WERI-Rb-1 (cell line): ENCODE results near the gene TMEM238L.

Experiments
- DNase-seq: peaks from one replicate; pipeline ENCODE4 v3.0.0-alpha.2; 2020
- H3K27ac ChIP-seq: fragments of 250-450 bp; sonication (Bioruptor Pico); 2 replicates; pipeline ENCODE4 v1.5.1; 2020; ENCODE audit warnings: mild to moderate bottlenecking, moderate library complexity
- H3K27me3 ChIP-seq: fragments of 250-450 bp; sonication (Bioruptor Pico); 2 replicates; pipeline ENCODE4 v1.5.1; 2021; ENCODE audit warnings: mild to moderate bottlenecking, low read depth, moderate library complexity; ENCODE audit not compliant: insufficient read depth, severe bottlenecking
- H3K36me3 ChIP-seq: fragments of 250-450 bp; sonication (Bioruptor Pico); 2 replicates; pipeline ENCODE4 v1.5.1; 2020; ENCODE audit warnings: mild to moderate bottlenecking, moderate library complexity
- H3K4me3 ChIP-seq: 2 replicates; pipeline ENCODE4 v1.5.1; 2011; ENCODE audit warnings: low read depth, mild to moderate bottlenecking, control low read depth, low read length
- H3K9me3 ChIP-seq: fragments of 250-450 bp; sonication (Bioruptor Pico); 2 replicates; pipeline ENCODE4 v1.5.1; 2021; ENCODE audit warnings: mild to moderate bottlenecking, moderate library complexity; ENCODE audit not compliant: severe bottlenecking
- CTCF ChIP-seq: IDR thresholded peaks from 2 replicates; pipeline ENCODE4 v1.5.1; 2011; ENCODE audit warnings: low read depth, mild to moderate bottlenecking, control low read depth, inconsistent platforms, low read length

Gene TMEM238L

DNA sequence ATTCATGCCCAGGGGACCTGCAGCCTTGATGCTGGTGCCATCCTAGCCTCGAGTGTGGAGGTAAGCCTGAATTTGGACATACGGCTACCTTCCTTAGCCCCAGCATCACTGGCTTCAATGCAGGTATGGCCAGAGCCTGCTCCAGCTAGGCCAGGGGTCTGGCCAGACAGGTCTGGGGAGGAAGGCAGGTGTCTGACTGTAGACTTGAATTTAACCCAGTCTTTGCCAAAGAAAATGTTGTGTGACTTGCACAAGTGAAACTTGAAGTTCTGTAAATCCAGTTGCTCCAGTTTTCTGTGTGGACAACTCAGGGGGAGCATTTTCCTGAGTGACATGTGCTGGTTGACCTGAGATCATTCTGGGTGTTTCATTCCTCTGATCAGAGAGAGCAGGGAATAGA, 32.8 kb downstream of the TMEM238L start:
- no peak overlapping the region for H3K4me3 ChIP-seq
- H3K36me3 ChIP-seq, result no peaks in the 10 kb centered on the region
- H3K27ac ChIP-seq, result no peak overlapping the region
- H3K9me3 ChIP-seq, result peaks cover 10% of the 10 kb centered on the region
- TF ChIP-seq CTCF, result no peak
- no peaks in the 10 kb centered on the region for H3K27me3 ChIP-seq
- no peak for DNase-seq

GRCh38 chr17:10769840-10770239, 34.1 kb downstream of the TMEM238L start:
- DNase-seq, result no peak
- Histone ChIP-seq H3K27me3 (no peaks in the 10 kb centered on the region), H3K36me3 (no peaks in the 10 kb centered on the region), H3K4me3 (no peak overlapping the region), H3K9me3 (peaks cover 10% of the 10 kb centered on the region), H3K27ac (no peak overlapping the region)
- no peak for TF ChIP-seq CTCF

GRCh38 chr17:10768750-10769251, 35.1 kb downstream of the TMEM238L start:
- no peak for TF ChIP-seq CTCF
- no peak for DNase-seq

GRCh38 chr17:10767232-10767631, 36.7 kb downstream of the TMEM238L start:
- TF ChIP-seq CTCF, result no peak
- Histone ChIP-seq H3K36me3 (no peaks in the 10 kb centered on the region), H3K27ac (no peak overlapping the region), H3K9me3 (peaks cover 4% of the 10 kb centered on the region), H3K4me3 (no peak overlapping the region), H3K27me3 (no peaks in the 10 kb centered on the region)
- no peak for DNase-seq

More at GRCh38 chr17:10768750-10769251, 35.1 kb downstream of the TMEM238L start:
- Histone ChIP-seq H3K9me3 (peaks cover 10% of the 10 kb centered on the region), H3K27ac (no peak overlapping the region), H3K4me3 (no peak overlapping the region), H3K36me3 (no peaks in the 10 kb centered on the region), H3K27me3 (no peaks in the 10 kb centered on the region)

DNA sequence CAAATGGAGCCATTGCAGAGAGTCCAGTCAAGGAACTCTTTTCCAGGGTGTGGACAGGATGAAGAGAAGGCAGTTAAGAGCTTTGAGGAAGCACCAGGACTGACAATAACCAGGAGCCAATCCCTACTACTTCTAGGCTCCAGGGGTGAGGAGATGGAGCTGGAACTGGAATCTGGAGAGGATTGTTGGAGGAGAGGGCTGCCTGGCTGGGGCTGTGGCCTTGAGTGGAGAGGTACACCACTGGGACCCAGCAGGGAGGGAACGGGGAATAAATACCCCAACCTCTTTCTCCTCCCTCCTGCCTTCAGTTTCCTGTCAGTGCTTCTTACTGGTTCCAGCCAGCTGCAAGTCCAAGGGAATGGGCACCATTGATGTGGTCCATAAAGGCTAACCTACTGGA, 41.9 kb downstream of the TMEM238L start:
- H3K27ac ChIP-seq, result no peak overlapping the region
- H3K36me3 ChIP-seq, result no peaks in the 10 kb centered on the region
- no peak for TF ChIP-seq CTCF
- no peak for DNase-seq
- no peaks in the 10 kb centered on the region for H3K9me3 ChIP-seq
- H3K4me3 ChIP-seq, result no peak overlapping the region
- no peaks in the 10 kb centered on the region for H3K27me3 ChIP-seq

DNA sequence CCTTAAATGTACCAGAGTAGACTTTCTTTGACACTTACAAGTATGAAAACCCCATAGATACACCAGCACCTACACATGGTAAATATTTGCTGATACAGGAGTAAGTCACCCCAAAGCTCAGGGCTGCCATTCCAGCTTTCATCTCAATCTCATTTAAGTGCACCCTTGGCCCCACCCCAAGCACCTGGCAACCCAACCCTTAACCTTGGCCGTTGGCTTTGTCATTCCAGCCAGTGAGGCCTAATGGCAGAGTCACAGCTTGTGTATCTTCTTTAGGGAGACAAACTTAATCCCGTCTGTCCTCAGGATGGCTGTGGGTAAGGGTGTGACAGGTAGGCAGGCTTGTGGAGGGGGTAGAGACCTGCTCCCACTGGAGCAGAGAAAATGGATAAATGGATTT, 42.6 kb downstream of the TMEM238L start:
- DNase-seq, result no peak
- Histone ChIP-seq H3K9me3 (no peaks in the 10 kb centered on the region), H3K4me3 (no peak overlapping the region), H3K27me3 (no peaks in the 10 kb centered on the region), H3K27ac (no peak overlapping the region), H3K36me3 (no peaks in the 10 kb centered on the region)
- no peak for TF ChIP-seq CTCF
